ENCODE data around the gene B9D1.

Gene B9D1

GRCh38 chr17:19313066-19313745 is 49.3 kb downstream of the B9D1 start:
- Histone ChIP-seq H3K9me3 (ENCODE audit: severe bottlenecking) (no peaks in the 10 kb centered on the region), H3K36me3 (peaks cover 14% of the 10 kb centered on the region; the same call in 1 of the 2 replicates), H3K4me3 (ENCODE audit: low read depth, low read length) (no peak overlapping the region), H3K27ac (no peak overlapping the region), H3K27me3 (ENCODE audit: insufficient read depth, low read depth, severe bottlenecking) (no peaks in the 10 kb centered on the region)
- DNase-seq, result no peak
- TF ChIP-seq, protein P1, sequence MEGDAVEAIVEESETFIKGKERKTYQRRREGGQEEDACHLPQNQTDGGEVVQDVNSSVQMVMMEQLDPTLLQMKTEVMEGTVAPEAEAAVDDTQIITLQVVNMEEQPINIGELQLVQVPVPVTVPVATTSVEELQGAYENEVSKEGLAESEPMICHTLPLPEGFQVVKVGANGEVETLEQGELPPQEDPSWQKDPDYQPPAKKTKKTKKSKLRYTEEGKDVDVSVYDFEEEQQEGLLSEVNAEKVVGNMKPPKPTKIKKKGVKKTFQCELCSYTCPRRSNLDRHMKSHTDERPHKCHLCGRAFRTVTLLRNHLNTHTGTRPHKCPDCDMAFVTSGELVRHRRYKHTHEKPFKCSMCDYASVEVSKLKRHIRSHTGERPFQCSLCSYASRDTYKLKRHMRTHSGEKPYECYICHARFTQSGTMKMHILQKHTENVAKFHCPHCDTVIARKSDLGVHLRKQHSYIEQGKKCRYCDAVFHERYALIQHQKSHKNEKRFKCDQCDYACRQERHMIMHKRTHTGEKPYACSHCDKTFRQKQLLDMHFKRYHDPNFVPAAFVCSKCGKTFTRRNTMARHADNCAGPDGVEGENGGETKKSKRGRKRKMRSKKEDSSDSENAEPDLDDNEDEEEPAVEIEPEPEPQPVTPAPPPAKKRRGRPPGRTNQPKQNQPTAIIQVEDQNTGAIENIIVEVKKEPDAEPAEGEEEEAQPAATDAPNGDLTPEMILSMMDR (IDR thresholded peaks at IDR 0.05; ENCODE audit: low read depth, low read length), result no peak

GRCh38 chr17:19312406-19312805 is 50.1 kb downstream of the B9D1 start:
- no peak for DNase-seq
- Histone ChIP-seq H3K36me3 (peaks cover 14% of the 10 kb centered on the region; the same call in 1 of the 2 replicates), H3K27me3 (ENCODE audit: insufficient read depth, low read depth, severe bottlenecking) (no peaks in the 10 kb centered on the region), H3K4me3 (ENCODE audit: low read depth, low read length) (no peak overlapping the region), H3K27ac (no peak overlapping the region), H3K9me3 (ENCODE audit: severe bottlenecking) (no peaks in the 10 kb centered on the region)
- TF ChIP-seq, protein P1 (IDR thresholded peaks at IDR 0.05; ENCODE audit: low read depth, low read length), result no peak

GRCh38 chr17:19311421-19312215 is 50.9 kb downstream of the B9D1 start:
- DNase-seq, result no peak
- no peak overlapping the region for H3K4me3 ChIP-seq (ENCODE audit: low read depth, low read length)
- H3K9me3 ChIP-seq (ENCODE audit: severe bottlenecking), result no peaks in the 10 kb centered on the region
- no peak overlapping the region for H3K27ac ChIP-seq
- no peaks in the 10 kb centered on the region for H3K27me3 ChIP-seq (ENCODE audit: insufficient read depth, low read depth, severe bottlenecking)
- TF ChIP-seq, protein P1 (IDR thresholded peaks at IDR 0.05; ENCODE audit: low read depth, low read length), result no peak
- peaks cover 14% of the 10 kb centered on the region; the same call in 1 of the 2 replicates for H3K36me3 ChIP-seq

- no peaks in the 10 kb centered on the region for H3K27me3 ChIP-seq (ENCODE audit: insufficient read depth, low read depth, severe bottlenecking)
- TF ChIP-seq, protein P1 (IDR thresholded peaks at IDR 0.05; ENCODE audit: low read depth, low read length), result no peak
- H3K36me3 ChIP-seq, result peaks cover 14% of the 10 kb centered on the region; the same call in 1 of the 2 replicates
- no peak for DNase-seq
- no peak overlapping the region for H3K27ac ChIP-seq
- H3K9me3 ChIP-seq (ENCODE audit: severe bottlenecking), result no peaks in the 10 kb centered on the region
- no peak overlapping the region for H3K4me3 ChIP-seq (ENCODE audit: low read depth, low read length)
Observed at GRCh38 chr17:19311016-19311415, 51.5 kb downstream of the B9D1 start.

DNA sequence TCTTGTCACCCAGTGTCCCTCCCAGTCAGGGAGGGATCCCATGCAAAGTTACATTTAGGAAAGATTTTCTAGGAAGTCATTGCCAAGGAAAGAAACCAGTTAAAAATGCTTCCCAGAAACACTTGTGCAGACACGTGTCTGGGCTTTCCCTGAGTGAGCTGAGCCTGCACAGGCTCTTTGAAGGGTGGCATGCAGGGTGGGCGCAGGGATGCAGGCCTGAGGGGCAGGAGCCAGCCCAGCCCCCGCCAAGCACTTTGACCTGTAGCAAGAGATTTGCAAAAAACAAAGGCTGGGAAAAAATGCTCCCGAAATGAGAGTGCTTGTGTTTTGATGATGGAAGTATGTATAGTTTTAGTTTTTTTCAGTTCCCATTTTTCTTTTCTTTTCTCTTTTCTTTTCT is 52.4 kb downstream of the B9D1 start:
- no peak overlapping the region for H3K4me3 ChIP-seq (ENCODE audit: low read depth, low read length)

More for the DNA sequence above, 52.4 kb downstream of the B9D1 start:
- H3K27me3 ChIP-seq (ENCODE audit: insufficient read depth, low read depth, severe bottlenecking), result no peaks in the 10 kb centered on the region
- peaks cover 14% of the 10 kb centered on the region; the same call in 1 of the 2 replicates for H3K36me3 ChIP-seq
- TF ChIP-seq, protein P1 (IDR thresholded peaks at IDR 0.05; ENCODE audit: low read depth, low read length), result no peak
- no peak overlapping the region for H3K27ac ChIP-seq
- DNase-seq, result no peak
- H3K9me3 ChIP-seq (ENCODE audit: severe bottlenecking), result no peaks in the 10 kb centered on the region
